ENCODE results near the gene TCEAL1.

DNA sequence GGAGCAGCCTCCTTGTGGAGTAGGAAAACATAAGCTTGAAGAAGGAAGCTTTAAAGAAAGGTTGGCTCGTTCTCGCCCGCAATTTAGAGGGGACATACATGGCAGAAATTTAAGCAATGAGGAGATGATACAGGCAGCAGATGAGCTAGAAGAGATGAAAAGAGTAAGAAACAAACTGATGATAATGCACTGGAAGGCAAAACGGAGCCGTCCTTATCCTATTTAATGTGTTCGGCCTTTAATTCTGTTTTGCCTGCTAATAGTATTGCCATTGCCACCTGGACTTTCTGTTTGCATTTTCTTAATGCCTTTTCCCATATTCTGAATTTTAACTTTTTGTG, 1.4 kb downstream of the TCEAL1 start:
- TF ChIP-seq, protein P1, sequence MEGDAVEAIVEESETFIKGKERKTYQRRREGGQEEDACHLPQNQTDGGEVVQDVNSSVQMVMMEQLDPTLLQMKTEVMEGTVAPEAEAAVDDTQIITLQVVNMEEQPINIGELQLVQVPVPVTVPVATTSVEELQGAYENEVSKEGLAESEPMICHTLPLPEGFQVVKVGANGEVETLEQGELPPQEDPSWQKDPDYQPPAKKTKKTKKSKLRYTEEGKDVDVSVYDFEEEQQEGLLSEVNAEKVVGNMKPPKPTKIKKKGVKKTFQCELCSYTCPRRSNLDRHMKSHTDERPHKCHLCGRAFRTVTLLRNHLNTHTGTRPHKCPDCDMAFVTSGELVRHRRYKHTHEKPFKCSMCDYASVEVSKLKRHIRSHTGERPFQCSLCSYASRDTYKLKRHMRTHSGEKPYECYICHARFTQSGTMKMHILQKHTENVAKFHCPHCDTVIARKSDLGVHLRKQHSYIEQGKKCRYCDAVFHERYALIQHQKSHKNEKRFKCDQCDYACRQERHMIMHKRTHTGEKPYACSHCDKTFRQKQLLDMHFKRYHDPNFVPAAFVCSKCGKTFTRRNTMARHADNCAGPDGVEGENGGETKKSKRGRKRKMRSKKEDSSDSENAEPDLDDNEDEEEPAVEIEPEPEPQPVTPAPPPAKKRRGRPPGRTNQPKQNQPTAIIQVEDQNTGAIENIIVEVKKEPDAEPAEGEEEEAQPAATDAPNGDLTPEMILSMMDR (IDR thresholded peaks at IDR 0.05) = no peak
- TF ChIP-seq POLR2A (IDR thresholded peaks at IDR 0.05) = no peak
